GM06990 (cell line): Measurements from ENCODE around the gene SCUBE1.

ENCODE experiments used
- DNase-seq: peaks from one replicate; pipeline ENCODE4 v3.0.0-alpha.2; 2011; ENCODE audit not compliant: insufficient read length; ENCODE audit errors: extremely low read depth
- H3K27me3 ChIP-seq: replicated peaks from 2 replicates; pipeline ENCODE4 v1.6.0; 2011; ENCODE audit warnings: low read length; ENCODE audit not compliant: control insufficient read depth, insufficient read depth
- H3K36me3 ChIP-seq: 2 replicates; pipeline ENCODE4 v1.5.1; 2011; ENCODE audit warnings: low read length; ENCODE audit not compliant: control insufficient read depth, insufficient read depth
- H3K4me3 ChIP-seq: replicated peaks from 2 replicates; pipeline ENCODE4 v1.5.1; 2011; ENCODE audit warnings: low read depth, mild to moderate bottlenecking, control low read depth, low read length
- TF ChIP-seq, protein P1 (sequence below): IDR thresholded peaks from 2 replicates; pipeline ENCODE4 v1.5.1; 2011; ENCODE audit warnings: low read length, control low read depth, mild to moderate bottlenecking, inconsistent platforms; ENCODE audit not compliant: insufficient read depth, poor library complexity, severe bottlenecking

Gene SCUBE1

DNA sequence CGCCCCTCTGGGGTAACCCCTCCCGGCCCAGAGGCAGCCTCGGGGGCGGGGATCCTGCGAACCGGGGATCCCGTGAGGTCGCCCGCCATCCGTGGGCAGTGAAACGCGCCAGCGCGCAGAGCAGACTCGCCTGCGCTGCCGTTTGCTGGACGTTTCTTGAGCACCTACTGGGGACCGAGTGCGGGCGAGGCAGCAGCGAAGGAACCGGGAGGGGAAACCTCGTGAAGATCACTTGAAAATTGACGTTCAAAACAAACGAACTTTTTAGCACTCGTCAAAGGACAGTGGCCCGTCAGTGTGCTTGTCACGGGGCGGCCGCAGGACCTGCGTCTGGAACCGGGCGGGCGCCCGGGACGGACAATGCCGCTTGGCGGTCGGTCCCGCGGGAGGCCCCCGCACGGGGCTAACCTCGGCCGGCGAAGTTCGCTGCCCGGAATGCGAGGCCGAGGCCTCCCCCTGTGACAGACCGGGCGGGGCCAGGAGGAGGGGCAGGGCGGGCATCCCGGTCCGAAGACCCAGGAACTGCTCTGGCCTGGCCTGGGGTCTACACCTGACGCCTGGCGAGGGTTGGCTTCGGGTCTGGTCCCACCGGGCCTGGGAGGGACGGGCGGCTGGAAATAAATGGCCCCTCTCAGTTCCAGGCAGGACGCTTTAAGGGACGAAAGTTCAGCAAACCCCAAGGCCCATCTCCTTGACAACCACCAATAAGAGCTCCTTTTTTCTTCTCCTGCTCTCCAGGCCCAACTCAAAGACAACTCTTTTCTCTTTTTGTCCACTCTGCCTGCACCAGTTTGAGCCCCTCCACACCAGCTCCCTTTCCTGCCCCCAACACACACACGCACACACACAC is 723 bp upstream of the SCUBE1 start:
- TF ChIP-seq, protein P1, sequence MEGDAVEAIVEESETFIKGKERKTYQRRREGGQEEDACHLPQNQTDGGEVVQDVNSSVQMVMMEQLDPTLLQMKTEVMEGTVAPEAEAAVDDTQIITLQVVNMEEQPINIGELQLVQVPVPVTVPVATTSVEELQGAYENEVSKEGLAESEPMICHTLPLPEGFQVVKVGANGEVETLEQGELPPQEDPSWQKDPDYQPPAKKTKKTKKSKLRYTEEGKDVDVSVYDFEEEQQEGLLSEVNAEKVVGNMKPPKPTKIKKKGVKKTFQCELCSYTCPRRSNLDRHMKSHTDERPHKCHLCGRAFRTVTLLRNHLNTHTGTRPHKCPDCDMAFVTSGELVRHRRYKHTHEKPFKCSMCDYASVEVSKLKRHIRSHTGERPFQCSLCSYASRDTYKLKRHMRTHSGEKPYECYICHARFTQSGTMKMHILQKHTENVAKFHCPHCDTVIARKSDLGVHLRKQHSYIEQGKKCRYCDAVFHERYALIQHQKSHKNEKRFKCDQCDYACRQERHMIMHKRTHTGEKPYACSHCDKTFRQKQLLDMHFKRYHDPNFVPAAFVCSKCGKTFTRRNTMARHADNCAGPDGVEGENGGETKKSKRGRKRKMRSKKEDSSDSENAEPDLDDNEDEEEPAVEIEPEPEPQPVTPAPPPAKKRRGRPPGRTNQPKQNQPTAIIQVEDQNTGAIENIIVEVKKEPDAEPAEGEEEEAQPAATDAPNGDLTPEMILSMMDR: no peak
- Histone ChIP-seq H3K4me3 (no peak overlapping the region), H3K27me3 (peaks cover 3% of the 10 kb centered on the region), H3K36me3 (no peaks in the 10 kb centered on the region)
- DNase-seq: no peak

DNA sequence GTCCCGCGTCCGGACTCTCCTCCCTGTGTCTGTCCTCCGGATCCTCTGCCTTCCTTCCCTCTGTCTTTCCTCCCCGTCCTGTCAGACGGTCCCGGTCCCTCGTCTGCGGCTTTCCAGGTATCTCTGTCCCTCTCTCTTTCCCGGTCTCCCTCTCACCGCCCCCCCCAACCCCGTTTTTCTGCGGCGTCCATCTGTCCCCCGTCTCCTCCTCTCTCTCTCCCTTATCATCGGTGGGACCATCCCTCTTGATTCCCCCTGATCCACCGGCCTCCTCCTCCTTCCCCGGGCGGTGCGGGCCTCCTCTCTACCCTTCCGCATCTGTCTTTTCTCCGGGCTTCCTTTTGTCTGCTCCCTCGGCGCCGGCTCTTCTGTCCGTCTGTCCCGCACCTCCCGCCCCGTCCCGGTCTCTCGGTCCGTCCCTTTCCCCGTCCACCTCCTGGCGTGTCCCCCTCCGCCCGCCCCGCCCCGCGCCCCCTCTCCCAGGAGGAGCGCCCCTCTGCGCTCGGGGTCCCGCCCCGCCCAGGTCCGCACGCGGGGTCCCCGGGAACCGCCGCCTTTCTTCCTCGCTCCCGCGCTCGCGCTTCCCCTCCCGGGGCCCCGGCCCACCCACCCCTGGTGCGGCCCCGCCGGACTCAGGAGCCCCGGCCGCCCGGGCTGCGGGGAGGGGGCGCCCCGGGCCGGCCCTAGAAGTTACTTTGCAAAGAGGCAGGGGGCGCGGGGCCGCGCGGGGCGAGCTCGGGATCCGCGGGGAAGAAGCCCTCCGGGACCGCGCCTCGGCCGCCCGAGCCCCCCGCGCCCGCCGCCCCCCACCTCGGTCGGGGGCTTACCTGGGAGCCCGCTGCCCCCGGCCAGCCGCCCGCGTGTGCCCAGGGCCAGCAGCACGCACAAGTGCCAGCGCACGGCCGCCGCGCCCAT is 568 bp downstream of the SCUBE1 start:
- H3K27me3 ChIP-seq: peaks cover 3% of the 10 kb centered on the region
- H3K4me3 ChIP-seq: no peak overlapping the region
- TF ChIP-seq, protein P1: no peak
- DNase-seq: no peak
- H3K36me3 ChIP-seq: no peaks in the 10 kb centered on the region

DNA sequence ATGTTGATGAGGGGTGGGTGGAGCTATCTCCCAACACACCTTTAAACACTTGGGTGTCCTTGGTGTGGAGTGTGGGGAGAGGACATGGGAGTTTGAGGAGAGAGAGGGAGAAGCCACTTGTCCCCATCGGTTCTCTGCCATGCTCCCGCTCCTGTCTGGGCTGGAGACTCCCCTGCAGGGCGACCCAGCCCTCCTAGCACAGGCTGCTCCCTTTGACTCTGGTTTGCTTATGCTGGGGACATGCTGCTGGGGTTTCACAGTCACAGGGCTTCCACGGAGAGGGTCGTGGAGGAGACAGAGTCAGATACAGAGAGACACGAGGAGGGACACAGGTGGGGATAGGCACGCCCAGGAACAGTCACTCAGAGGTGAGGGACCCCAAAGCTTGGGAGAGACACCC is 1.6 kb downstream of the SCUBE1 start:
- Histone ChIP-seq H3K27me3 (peaks cover 3% of the 10 kb centered on the region), H3K4me3 (no peak overlapping the region), H3K36me3 (no peaks in the 10 kb centered on the region)
- TF ChIP-seq, protein P1: no peak
- DNase-seq: no peak

DNA sequence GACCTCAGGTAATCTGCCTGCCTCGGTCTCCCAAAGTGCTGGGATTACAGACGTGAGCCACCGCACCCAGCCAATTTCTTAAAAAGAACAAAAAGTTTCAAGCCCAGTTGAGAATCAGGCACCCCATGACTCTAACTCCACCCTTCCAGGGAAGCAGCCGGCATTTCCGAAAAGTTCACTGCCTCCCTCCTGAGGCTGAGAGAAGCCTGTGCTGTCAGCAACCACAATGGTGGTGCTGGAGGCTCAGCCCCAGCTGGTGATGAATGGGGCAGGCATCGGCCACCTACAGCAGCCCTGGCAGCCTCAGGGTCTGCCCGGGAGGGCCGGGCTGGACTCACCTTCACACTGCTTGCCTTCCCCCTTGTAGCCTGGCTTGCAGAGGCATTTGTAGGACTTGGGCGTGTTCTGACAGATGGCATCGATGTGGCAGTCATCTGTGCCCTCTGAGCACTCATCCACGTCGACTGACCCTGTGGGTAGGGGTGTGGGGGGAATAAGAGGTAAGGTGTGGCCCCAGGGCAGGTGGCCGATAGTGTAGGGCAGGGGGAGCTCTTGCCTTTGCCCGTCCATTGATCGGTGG is 4.3 kb downstream of the SCUBE1 start:
- TF ChIP-seq, protein P1: no peak
- peaks cover 3% of the 10 kb centered on the region for H3K27me3 ChIP-seq
- H3K36me3 ChIP-seq: no peaks in the 10 kb centered on the region
- no peak for DNase-seq
- H3K4me3 ChIP-seq: no peak overlapping the region

DNA sequence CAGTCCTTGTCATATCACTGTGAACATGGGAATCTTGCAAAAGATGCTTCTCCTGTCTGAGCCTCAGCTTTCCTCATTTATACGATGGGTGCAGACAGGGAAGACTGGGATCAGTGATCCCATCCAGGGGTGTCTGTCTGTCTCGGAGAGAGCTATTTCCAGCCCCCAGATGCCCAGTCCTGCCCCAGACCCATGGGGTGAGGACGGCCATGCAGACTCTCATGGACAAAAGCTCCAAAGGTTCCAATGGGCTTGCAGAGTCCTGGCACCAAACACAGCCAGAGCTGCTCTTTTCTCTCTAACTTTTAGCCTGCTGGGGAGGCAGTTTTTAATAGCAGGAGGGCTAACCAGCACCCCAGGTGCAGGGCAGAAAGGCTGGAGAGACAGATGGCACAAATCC is 5.2 kb downstream of the SCUBE1 start:
- no peaks in the 10 kb centered on the region for H3K36me3 ChIP-seq
- H3K4me3 ChIP-seq: no peak overlapping the region
- TF ChIP-seq, protein P1: no peak
- peaks cover 3% of the 10 kb centered on the region for H3K27me3 ChIP-seq
- no peak for DNase-seq
